A204.1 (cell line): ENCODE data around the gene MTRF1.

Experiments used
- FAIRE-seq: peaks from 2 replicates; lab custom pipeline; 2012; peaks lifted over from hg19 to GRCh38; lab: Jason Lieb, UNC

Gene MTRF1

GRCh38 chr13:41263261-41263971 is at the start of gene MTRF1:
Gene MTRF1 (minus strand): TSS chr13:41263576. CDS start chr13:41260907, 2,669 bp downstream.
- FAIRE-seq: no peak

- FAIRE-seq: no peak
Observed at GRCh38 chr13:41313117-41313516, 49.7 kb upstream of the MTRF1 start.

- no peak for FAIRE-seq
Observed at GRCh38 chr13:41312176-41312500, 48.8 kb upstream of the MTRF1 start.

- no peak for FAIRE-seq
Observed at GRCh38 chr13:41311406-41312175, 48.2 kb upstream of the MTRF1 start.

GRCh38 chr13:41310963-41311405 is 47.6 kb upstream of the MTRF1 start, which contains the start of gene NAA16:
Gene NAA16 (plus strand): TSS chr13:41311267. CDS start chr13:41311529, 262 bp downstream.
- FAIRE-seq: no peak

GRCh38 chr13:41307884-41308640 is 44.7 kb upstream of the MTRF1 start:
- no peak for FAIRE-seq

GRCh38 chr13:41306271-41307145 is 43.1 kb upstream of the MTRF1 start:
- FAIRE-seq: no peak

- no peak for FAIRE-seq
Observed at GRCh38 chr13:41304551-41304950, 41.2 kb upstream of the MTRF1 start.

GRCh38 chr13:41302743-41303142 is 39.4 kb upstream of the MTRF1 start:
- FAIRE-seq: no peak

GRCh38 chr13:41299316-41300094 is 36.1 kb upstream of the MTRF1 start:
- no peak for FAIRE-seq

GRCh38 chr13:41296879-41297646 is 33.7 kb upstream of the MTRF1 start:
- FAIRE-seq: no peak

GRCh38 chr13:41295973-41296372 is 32.6 kb upstream of the MTRF1 start:
- no peak for FAIRE-seq

- FAIRE-seq: no peak
Observed at GRCh38 chr13:41294914-41295313, 31.5 kb upstream of the MTRF1 start.

- no peak for FAIRE-seq
Observed at GRCh38 chr13:41293272-41293671, 29.9 kb upstream of the MTRF1 start.

- FAIRE-seq: no peak
Observed at GRCh38 chr13:41291246-41291645, 27.9 kb upstream of the MTRF1 start.

- no peak for FAIRE-seq
Observed at GRCh38 chr13:41289463-41289881, 26.1 kb upstream of the MTRF1 start.

- FAIRE-seq: no peak
Observed at GRCh38 chr13:41286370-41286769, 23.0 kb upstream of the MTRF1 start.

GRCh38 chr13:41284512-41285288 is 21.3 kb upstream of the MTRF1 start:
- no peak for FAIRE-seq

- no peak for FAIRE-seq
Observed at GRCh38 chr13:41282129-41282571, 18.8 kb upstream of the MTRF1 start.
